HG02870 (cell line): Measurements from ENCODE around the gene MUC15.

Experiments used
- ATAC-seq: cut with Tn5 transposase; IDR thresholded peaks from one replicate; pipeline ENCODE4 v1.9.1; 2021; ENCODE audit warnings: mild to moderate bottlenecking, moderate library complexity; ENCODE audit not compliant: unreplicated experiment

MUC15 gene

DNA sequence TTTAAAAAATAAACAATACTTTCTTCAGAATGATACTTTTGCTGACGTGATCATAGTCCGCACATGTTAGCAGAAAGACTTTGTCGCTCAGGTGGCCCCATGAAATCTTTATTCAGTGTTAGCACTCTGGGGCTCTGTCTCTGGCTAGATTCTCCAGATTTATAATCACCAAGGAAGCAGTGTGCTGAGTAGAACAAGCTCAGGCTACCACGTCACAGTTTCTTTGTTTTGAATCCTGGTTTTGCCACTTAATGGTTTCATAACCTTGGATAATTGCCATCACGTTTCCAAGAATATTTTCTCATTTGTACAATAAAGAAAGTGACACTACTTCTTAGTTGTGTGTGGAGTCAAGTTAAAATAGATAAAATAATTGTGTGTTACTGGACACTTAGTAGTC lies 3.9 kb upstream of the MUC15 start:
- ATAC-seq, result no peak

DNA sequence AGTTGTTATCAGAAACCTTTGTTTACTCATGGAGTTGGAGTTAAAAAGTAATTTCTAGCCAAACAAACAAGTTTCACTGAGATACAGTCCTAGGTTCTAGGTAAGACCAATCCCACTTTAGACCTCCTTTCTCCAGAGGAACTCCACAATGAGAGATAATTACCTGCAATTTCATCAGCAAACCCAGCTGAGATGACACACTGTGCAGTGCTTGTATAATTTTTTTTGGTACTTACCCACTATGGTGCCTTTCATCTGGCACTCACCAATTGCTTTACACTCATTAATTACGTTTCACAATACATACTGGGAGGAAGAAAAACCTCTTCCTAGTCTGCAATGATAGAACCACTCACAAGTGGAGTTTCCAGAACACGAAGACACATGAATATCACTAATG lies 1.8 kb upstream of the MUC15 start:
- no peak for ATAC-seq

DNA sequence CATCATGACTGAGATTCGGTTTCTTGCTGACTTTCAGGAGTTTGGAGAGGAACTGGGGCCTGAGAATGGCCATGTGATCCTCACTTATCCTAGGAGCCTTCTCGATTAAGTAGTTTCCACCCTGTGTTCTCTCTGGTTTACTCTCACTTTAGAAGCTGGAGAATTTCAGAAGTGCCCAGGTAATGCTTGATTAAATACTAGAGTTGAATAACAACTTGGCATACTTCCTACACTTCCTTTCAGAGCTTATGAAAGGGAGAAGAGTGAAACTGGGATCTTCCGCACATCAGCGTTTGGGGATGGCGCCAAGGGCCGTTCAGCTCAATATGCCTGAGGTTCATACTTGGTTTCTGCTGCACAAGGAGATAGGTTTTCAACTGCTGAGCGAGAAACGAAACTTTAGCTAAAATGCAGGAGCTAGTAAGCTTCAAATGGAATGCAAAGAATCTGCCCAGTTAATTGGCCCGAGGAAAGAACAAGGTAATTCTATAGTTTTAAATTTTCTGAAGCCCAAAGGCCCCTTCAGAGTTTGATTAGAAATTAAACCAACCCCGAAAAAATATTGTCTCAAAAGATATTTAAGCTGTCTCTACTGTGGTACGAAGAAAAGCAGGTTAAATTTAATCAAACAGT lies 823 bp upstream of the MUC15 start:
- no peak for ATAC-seq

DNA sequence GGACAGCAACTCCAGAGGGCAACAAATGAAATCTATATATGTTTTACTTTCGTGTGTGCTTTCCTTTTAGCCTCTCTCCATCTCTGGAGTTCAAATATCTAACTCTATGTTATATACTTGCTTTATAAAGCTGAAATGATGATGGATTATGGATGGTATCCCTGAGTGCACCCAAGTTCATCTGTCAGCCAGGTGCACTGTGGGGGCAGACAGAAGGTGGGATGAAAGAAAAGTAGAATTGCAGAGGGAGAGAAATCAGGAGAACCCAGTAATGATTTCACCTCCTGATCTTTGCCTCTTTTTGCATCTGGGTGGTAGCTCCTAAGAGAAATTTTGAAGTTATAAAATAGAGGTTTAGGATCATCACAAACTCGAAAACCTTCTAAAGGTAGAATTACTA lies 2.4 kb downstream of the MUC15 start:
- ATAC-seq, result no peak

DNA sequence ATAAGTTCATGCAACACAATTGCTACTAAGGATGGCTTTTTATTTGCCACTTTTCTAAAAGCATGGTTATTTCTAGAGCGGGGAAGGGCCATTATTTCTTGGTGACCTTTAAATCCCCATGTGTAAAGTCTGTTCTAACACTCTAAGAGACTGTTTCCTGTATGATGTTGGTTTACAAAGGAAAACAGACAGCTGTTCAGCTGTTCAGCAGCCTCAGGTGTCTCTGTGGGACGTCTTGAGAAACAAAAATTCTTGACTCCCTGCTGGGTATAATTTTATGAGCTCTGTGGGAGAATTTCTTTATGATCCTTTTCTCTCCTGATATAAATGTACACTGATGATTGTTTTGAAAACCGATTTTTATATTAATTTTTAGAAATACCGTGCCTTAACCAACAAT lies 13.9 kb downstream of the MUC15 start:
- ATAC-seq, result no peak

DNA sequence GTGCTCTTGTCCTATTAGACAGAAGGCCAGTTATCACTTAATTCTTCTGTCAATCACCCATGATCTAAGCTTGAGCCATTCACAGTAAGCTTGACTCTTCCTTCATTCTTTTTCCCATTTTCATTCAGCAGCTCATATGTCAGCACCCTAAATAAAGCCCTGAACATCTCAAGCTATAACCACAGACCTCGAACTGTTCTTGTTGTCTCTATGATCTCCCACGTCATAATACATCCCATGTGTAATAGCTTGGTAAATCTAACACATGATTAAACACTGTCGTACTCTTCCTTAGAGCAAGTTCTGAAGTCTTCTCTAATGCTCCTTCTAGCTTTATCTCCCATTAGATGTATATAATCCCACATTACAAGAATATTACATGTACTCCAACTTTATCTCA lies 14.4 kb downstream of the MUC15 start:
- ATAC-seq, result no peak

DNA sequence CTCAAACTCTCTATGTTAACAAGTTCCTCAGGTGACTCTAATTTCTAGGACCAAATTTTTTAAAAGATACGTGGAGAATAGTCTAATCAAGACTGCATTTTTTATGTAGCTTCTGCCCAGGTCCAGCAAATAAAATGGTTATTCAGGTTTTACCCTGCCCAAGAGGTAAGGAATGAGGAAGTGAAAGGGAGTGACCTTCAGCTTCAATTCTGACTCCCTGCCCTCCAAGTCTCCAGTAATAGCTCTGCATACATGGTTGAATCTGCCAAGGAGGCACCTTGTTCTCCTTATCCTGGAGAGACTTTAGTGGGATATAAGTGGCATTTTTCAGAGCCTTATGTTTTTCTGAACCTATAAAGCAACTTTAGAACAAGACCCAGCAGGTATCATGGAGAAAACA lies 15.5 kb downstream of the MUC15 start:
- no peak for ATAC-seq

DNA sequence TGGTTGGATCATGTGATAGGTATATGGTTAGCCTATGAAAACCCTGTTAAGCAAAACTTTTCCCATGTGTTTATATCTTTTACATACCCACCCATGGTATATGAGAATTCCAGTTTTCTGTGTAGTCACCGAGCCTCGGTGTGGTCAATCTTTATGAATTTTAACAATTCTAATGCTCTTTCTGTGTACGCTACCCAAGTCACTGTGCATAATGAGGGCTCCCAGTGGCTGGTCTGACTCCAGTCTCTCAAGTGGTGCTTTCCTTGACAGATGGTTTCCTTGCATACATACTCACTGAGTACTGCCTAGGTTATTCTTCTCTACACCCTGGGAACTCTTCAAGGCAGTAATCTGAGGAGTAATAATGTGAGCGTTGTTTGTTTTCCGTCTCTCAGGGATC lies 17.6 kb downstream of the MUC15 start:
- no peak for ATAC-seq

DNA sequence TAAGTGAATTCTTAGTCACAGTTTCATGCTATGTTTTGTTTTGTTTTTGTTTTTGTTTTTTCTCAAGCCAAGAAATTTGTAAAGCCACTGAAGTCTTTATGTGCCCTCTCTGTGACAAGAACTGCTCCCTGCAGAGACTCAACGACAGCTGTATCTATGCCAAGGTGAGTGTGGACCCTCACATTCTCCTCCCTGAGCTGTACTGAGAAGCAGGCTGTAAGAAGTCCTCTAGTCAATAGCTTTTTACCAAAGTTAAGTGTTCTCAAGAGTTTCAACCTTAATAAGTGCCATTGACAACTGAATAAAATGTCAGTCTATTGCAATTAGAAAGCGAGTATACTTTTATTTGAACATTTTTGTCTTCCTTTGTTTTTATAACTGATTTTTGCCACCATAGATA lies 18.9 kb downstream of the MUC15 start:
- no peak for ATAC-seq

DNA sequence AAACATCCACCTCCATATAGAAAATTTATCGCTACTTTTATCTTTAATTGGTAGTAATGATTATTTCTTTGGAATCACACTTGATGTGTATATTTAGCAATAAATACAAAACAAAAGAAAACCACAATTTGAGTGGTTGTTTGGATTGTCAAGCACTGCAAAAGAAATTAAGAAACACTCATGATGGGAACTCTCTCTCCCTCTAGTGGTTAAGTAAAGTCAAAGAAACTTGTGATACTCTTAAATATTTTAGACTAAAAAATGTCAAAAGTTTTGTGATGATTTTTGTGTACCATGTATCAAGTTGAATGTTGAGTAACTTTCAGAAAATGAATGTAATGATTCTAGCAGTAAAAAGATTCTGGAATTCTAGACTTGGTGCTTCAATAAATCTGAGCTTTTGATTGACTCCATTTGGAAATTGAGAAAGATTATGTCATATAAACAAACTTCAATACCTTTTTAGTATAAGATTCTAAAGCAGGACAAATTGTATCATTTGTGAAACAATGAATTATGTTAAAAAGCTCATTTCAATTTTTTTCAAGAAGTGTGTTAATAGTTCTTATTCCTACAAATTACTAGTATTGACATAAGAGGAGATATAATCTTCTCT lies 20.8 kb downstream of the MUC15 start:
- ATAC-seq, result no peak

DNA sequence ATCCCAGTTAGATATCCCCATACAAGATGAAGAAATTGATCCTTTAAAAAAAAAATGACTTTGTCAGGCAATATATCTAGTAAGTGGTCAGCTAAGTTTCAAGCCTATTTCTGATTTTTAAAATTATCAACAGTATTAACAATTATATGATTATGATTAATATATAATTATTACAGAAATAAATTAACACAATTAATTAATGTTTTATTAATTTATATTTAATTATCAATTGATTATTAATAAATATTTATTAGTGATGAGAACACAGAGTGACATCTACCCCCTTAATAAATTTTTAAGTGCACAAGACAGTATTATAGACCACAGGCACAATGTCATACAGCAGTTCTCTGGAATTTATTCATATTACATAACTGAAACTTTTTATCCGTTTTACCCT lies 22.0 kb downstream of the MUC15 start:
- no peak for ATAC-seq

DNA sequence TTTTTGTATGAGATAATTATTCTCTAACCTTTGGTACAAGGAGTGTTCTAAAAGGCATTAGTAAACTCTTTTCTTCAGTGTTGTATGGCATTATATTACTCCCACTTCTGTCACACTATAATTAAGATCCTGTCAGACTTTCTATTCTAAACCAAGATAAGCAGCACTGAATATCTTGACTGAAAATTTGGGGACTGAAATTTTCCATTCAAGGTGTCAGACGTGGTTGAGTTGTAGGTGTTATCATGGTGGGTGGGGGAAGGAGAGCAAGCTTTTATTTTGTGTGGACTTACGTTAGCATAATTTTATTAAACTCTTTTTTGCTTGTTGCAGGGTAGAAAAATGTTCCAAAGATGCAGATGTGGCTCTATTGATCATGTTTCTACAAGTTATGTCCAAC lies 22.9 kb downstream of the MUC15 start:
- no peak for ATAC-seq

DNA sequence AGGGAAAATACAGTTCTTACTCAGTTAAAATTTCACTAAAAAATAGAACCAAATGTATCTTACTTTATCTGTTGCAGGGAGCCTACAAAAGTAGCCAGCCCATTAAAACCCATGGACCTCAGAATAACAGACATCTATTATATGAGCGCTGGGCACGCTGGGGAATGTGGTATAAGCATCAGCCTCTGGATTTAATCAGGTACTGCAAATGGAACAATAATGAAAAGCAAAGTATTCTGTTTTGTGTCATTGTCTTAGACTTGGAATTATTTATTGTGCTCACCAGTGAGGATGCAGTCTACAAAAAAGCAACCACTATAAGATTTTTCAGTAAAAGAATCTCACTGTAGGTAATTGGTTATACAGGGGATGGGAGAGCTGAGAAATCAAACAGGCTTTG lies 30.2 kb downstream of the MUC15 start:
- ATAC-seq, result no peak

DNA sequence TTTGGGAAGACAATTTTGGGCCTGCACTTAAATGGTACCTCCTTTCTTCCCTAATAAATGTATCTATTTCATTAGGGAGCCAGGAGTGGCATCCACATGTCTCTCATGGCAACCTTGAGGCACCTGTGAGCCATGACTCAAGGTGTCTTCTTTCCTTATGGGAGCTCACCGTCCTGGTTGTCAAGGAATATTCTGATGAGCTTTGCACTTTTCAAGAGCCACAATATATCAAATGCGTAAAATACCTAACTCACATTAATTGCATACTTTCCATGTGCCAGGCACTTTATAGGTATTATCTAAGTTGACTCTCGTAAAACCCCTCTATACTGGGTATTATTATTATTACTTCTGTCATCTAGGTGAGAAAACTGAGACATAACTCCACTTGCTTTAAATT lies 32.5 kb downstream of the MUC15 start:
- no peak for ATAC-seq

DNA sequence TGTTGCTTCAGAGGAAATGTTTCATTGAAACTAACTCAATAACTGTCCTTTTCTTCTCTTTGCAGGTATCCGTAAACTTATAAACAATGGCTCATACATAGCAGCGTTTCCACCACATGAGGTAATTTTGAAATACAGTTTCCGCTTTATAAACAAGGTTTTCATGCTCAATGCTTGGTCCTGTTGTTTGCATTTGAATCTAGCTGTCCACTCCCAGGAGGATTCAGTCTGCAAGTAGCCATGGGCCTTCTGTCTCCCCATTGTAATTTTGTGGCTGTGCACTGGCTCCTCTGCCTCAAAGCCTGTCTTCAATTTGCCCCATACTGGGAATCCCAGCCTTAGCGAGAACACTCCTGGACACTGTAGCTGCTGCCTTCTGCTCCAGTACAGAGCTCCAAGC lies 34.7 kb downstream of the MUC15 start:
- ATAC-seq, result no peak

DNA sequence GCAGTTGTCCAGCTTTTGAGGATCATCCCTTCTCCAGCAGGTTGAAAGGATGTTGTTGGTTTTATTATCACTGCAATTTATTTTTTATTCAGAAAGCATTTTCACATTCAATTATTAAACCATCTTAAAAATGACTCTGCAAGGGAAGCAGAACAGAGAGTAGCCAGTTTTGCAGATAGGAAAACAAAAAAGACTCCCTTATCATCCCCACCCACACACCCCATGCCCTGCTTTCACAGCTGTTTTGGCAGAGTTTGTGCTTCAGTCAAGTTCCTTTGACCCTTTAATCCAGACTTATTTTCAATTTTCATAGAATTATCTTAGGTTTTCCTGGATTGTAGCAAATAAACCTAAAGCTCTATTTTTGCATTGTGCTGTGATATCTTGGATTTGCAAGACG lies 44.4 kb downstream of the MUC15 start:
- no peak for ATAC-seq

DNA sequence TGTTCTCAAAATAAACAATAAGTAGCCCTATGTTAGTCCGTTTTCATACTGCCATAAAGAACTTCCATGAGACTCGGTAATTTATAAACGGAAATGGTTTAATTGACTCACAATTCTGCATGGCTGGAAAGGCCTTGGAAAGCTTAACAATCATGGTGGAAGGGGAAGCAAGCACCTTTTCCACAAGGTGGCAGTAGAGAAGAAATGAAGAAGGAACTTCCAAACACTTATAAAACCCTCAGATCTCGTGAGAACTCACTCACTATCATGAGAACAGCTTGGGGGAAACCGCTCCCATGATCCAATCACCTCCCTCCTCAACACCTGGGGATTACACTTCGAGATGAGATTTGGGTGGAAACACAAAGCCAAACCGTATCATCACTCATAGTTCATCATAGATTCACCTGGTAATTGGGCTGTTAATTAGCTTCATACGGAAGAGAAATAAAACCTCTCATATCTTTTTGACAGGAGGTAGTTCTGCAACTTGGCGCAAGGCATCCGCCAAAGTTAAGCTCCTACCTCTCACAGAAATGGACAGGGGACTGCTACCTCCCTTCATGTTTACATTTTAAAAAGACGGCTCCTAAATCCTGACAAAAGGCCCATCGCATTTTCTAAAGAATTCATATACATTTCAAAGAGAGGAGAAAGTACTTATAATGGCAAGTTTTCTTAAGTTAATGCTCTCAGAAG lies 49.0 kb downstream of the MUC15 start:
- ATAC-seq, result no peak

DNA sequence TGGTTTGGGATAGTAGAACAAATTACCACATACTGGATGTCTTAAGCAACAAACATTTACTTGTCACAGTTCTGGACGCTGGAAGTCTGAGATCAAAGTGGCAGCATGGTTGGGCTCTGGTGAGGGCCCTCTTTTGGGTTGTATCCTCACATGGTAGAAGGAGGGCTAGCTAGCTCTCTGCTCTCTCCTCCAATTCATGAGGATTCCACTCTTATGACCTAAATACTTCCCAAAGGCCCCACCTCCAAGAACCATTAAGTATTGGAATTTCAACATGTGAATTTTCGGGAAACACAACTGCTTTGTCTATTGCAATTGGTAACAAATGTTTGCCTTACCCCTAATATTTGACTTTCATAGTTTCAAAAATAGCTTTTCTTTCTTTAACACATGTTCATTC lies 52.6 kb downstream of the MUC15 start:
- ATAC-seq, result no peak

DNA sequence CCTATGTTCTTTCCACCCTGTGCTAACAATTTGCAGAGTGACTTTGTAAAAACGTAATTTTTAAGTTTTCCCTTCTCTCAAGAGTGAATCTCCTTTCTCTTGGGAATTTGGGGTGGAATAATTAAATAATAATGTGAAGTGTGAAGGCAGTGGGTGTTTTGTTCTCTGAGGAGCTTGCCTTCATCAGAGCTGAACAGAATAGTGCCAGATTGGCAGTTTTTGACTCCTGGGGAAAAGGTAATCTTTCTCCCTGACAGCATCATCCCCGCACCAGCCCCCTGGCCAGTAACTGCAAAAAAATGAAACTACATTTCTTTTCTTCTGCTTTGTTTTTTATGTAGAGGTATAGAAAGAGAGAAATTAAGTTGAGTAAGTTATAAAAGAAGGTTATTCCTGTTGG lies 59.9 kb downstream of the MUC15 start:
- ATAC-seq, result no peak

DNA sequence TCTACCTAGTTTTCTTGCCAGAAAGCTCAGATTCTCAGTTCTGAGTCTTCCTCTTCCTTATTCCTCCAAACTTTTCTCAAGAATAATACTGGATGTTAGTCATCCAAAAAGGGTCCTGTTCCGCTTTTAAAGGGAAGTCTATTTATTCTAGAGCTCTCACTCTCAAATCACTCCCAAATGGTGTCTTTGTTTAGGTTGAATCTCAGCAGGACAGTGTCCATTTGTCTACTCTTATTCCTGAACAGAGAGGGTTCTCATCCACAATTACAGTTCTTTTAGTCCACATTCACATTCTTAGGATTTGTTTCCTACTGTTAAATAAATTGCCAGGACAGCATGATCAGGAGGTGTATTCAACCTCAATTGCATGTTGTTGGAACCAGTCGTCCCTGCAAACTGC lies 61.3 kb downstream of the MUC15 start:
- ATAC-seq, result no peak

DNA sequence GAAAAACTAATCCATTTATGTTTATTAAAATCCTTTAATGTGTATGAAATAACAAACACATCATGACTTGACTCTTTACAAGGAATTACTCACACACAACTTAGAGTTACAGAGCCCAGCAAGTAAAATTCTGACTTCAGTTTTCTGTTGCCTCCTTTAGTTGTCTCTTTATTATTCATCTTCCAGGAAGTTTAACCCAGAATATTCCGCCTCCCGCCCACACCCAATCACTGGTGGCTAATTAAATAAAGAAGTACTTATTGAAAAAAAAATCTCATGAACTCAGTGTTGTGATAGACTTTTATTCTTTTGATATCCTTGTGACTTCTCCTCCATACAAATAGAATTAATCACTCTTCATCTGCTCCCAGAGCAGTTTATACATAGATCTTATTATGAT lies 61.9 kb downstream of the MUC15 start:
- no peak for ATAC-seq
